AG09319 (cell line): ENCODE data around the gene FAM237B.
A peak's percentile ranks its signal among the peaks of the same experiment; 100 is the strongest.
"Not testable (repeated sequence)": the region's sequence is repeated elsewhere in the genome, so short reads cannot be mapped to it uniquely, and the experiment has no call there.

Experiments used
- DNase-seq: peaks from one replicate; pipeline ENCODE4 v3.0.0-alpha.2; 2010; ENCODE audit warnings: low read depth; ENCODE audit errors: extremely low read depth
- CTCF ChIP-seq: IDR thresholded peaks from 2 replicates; pipeline ENCODE4 v1.5.1; 2011; ENCODE audit warnings: low read depth, mild to moderate bottlenecking, inconsistent platforms, low read length, moderate library complexity

Gene FAM237B

GRCh38 chr7:90320801-90321494, at the start of gene FAM237B:
TSS of gene FAM237B (minus strand) at chr7:90321304. CDS start at chr7:90319748, 1,556 bp downstream.
- no peak for TF ChIP-seq CTCF
- no peak for DNase-seq

GRCh38 chr7:90351987-90352386, 30.9 kb upstream of the FAM237B start:
- TF ChIP-seq CTCF, result no peak
- no peak for DNase-seq

GRCh38 chr7:90350032-90350431, 28.9 kb upstream of the FAM237B start:
- not testable (repeated sequence) for DNase-seq

- no peak for DNase-seq
- no peak for TF ChIP-seq CTCF
These were observed 28.2 kb upstream of the FAM237B start for GRCh38 chr7:90349305-90349704.

- no peak for DNase-seq
- TF ChIP-seq CTCF, result no peak
These were observed 26.7 kb upstream of the FAM237B start for GRCh38 chr7:90347759-90348158.

GRCh38 chr7:90346336-90347125, 25.4 kb upstream of the FAM237B start, which contains the start of gene GTPBP10:
TSS of gene GTPBP10 (plus strand) at chr7:90346716. CDS start at chr7:90346742, 26 bp downstream.
- TF ChIP-seq CTCF, result peak; percentile 85
- DNase-seq, result peak; percentile 90

GRCh38 chr7:90345595-90346335, 24.7 kb upstream of the FAM237B start:
- no peak for DNase-seq
- TF ChIP-seq CTCF, result no peak
